Measurements from ENCODE around the gene DCC.

DCC gene

GRCh38 chr18:52426041-52426440 lies 86.0 kb downstream of the DCC start:
- DNase-seq (ENCODE audit: low spot score), result no peak

GRCh38 chr18:52426462-52426861 lies 86.5 kb downstream of the DCC start:
- no peak for DNase-seq (ENCODE audit: low spot score)

- DNase-seq (ENCODE audit: low spot score), result no peak
Observed at GRCh38 chr18:52427521-52428175, 87.7 kb downstream of the DCC start.

GRCh38 chr18:52431683-52432082 lies 91.7 kb downstream of the DCC start:
- DNase-seq (ENCODE audit: low spot score), result no peak

GRCh38 chr18:52433797-52434196 lies 93.8 kb downstream of the DCC start:
- no peak for DNase-seq (ENCODE audit: low spot score)

- DNase-seq (ENCODE audit: low spot score), result no peak
Observed at GRCh38 chr18:52435301-52435700, 95.3 kb downstream of the DCC start.

- no peak for DNase-seq (ENCODE audit: low spot score)
Observed at GRCh38 chr18:52437161-52437560, 97.2 kb downstream of the DCC start.

GRCh38 chr18:52439457-52439856 lies 99.5 kb downstream of the DCC start:
- no peak for DNase-seq (ENCODE audit: low spot score)

GRCh38 chr18:52441794-52442193 lies 101.8 kb downstream of the DCC start:
- no peak for DNase-seq (ENCODE audit: low spot score)

GRCh38 chr18:52442686-52443085 lies 102.7 kb downstream of the DCC start:
- DNase-seq (ENCODE audit: low spot score), result no peak

GRCh38 chr18:52451256-52451655 lies 111.3 kb downstream of the DCC start:
- no peak for DNase-seq (ENCODE audit: low spot score)

- no peak for DNase-seq (ENCODE audit: low spot score)
Observed at GRCh38 chr18:52451851-52452250, 111.9 kb downstream of the DCC start.

- no peak for DNase-seq (ENCODE audit: low spot score)
Observed at GRCh38 chr18:52452427-52452826, 112.4 kb downstream of the DCC start.

GRCh38 chr18:52459890-52460289 lies 119.9 kb downstream of the DCC start:
- no peak for DNase-seq (ENCODE audit: low spot score)

- DNase-seq (ENCODE audit: low spot score), result no peak
Observed at GRCh38 chr18:52462853-52463252, 122.9 kb downstream of the DCC start.

- DNase-seq (ENCODE audit: low spot score), result no peak
Observed at GRCh38 chr18:52465391-52465790, 125.4 kb downstream of the DCC start.

GRCh38 chr18:52468496-52468895 lies 128.5 kb downstream of the DCC start:
- DNase-seq (ENCODE audit: low spot score), result no peak

GRCh38 chr18:52475325-52475724 lies 135.3 kb downstream of the DCC start:
- DNase-seq (ENCODE audit: low spot score), result no peak

GRCh38 chr18:52481116-52481515 lies 141.1 kb downstream of the DCC start:
- no peak for DNase-seq (ENCODE audit: low spot score)

- DNase-seq (ENCODE audit: low spot score), result no peak
Observed at GRCh38 chr18:52484977-52485376, 145.0 kb downstream of the DCC start.

- no peak for DNase-seq (ENCODE audit: low spot score)
Observed at GRCh38 chr18:52486052-52486451, 146.1 kb downstream of the DCC start.

- DNase-seq (ENCODE audit: low spot score), result no peak
Observed at GRCh38 chr18:52489396-52490306, 149.7 kb downstream of the DCC start.

GRCh38 chr18:52496426-52496825 lies 156.4 kb downstream of the DCC start:
- DNase-seq (ENCODE audit: low spot score), result no peak

- DNase-seq (ENCODE audit: low spot score), result no peak
Observed at GRCh38 chr18:52499016-52499415, 159.0 kb downstream of the DCC start.

Measured in hematopoietic multipotent progenitor cell treated with erythropoietin and hydrocortisone succinate and interleukin-3 and kit ligand, for 17 days (in vitro differentiated cells).